Smooth muscle cell (in vitro differentiated cells): ENCODE data around the gene ABI3BP. TPM values are rescaled to one million over a fixed set of nuclear protein-coding genes. Genes with fewer than 3 reads are reported as not detected.

Experiments used
- DNase-seq: peaks from one replicate; lab custom pipeline; 2025; ENCODE audit not compliant: unreplicated experiment; lab: John Stamatoyannopoulos, UW
- H2AFZ ChIP-seq: fragments of 200-600 bp; sonication (generic); 2 replicates; pipeline ENCODE4 v1.6.0; 2016; ENCODE audit warnings: antibody characterized with exemption, low read depth, mild to moderate bottlenecking
- H3F3A ChIP-seq: fragments of 200-600 bp; sonication (generic); 2 replicates; pipeline ENCODE4 v1.6.0; 2017; ENCODE audit warnings: antibody characterized with exemption, low read depth
- H3K27ac ChIP-seq: fragments of 200-600 bp; sonication (generic); 2 replicates; pipeline ENCODE4 v1.5.1; 2016; ENCODE audit warnings: low read depth, mild to moderate bottlenecking
- H3K27me3 ChIP-seq: fragments of 200-600 bp; sonication (generic); 2 replicates; pipeline ENCODE4 v1.6.1; 2016; ENCODE audit warnings: low read depth, mild to moderate bottlenecking
- H3K36me3 ChIP-seq: fragments of 200-600 bp; sonication (generic); 2 replicates; pipeline ENCODE4 v1.5.1; 2016; ENCODE audit warnings: low read depth
- H3K4me1 ChIP-seq: fragments of 200-600 bp; sonication (generic); 2 replicates; pipeline ENCODE4 v1.5.1; 2016; ENCODE audit warnings: low read depth
- H3K4me2 ChIP-seq: fragments of 200-600 bp; sonication (generic); 2 replicates; pipeline ENCODE4 v1.6.0; 2016; ENCODE audit warnings: mild to moderate bottlenecking
- H3K4me3 ChIP-seq: fragments of 200-600 bp; sonication (generic); 2 replicates; pipeline ENCODE4 v1.5.1; 2016; ENCODE audit warnings: mild to moderate bottlenecking
- H3K79me2 ChIP-seq: fragments of 200-600 bp; sonication (generic); 2 replicates; pipeline ENCODE4 v1.6.0; 2016; ENCODE audit warnings: low read depth, mild to moderate bottlenecking
- H3K9ac ChIP-seq: fragments of 200-600 bp; sonication (generic); 2 replicates; pipeline ENCODE4 v1.6.0; 2016; ENCODE audit warnings: low read depth
- H3K9me3 ChIP-seq: fragments of 200-600 bp; sonication (generic); replicated peaks from 2 replicates; pipeline ENCODE4 v1.5.1; 2016; ENCODE audit warnings: low read depth
- H4K20me1 ChIP-seq: fragments of 200-600 bp; sonication (generic); 2 replicates; pipeline ENCODE4 v1.6.0; 2016; ENCODE audit warnings: low read depth
- CTCF ChIP-seq: fragments of 200-600 bp; sonication (generic); IDR thresholded peaks from 2 replicates; pipeline ENCODE4 v1.5.1; 2017; ENCODE audit warnings: borderline replicate concordance, mild to moderate bottlenecking, antibody characterized with exemption; ENCODE audit not compliant: insufficient read depth, poor library complexity, severe bottlenecking
- WGBS: methylation state at CpG from one replicate; pipeline ENCODE4 v1.1.7; 2016; ENCODE audit warnings: low lambda C conversion rate; 5-methylcytosine and 5-hydroxymethylcytosine counted together
- polyA plus RNA-seq: library from polyadenylated mRNA; unstranded; fragments of >200 nt; fragmentation: Nextera tagmentation; extraction: Ambion mirVana; gene quantifications from 2 replicates; pipeline ENCODE4 v1.2.1, GENCODE V29; 2016
- total RNA-seq: library from RNA; depleted of rRNA; stranded (reverse); fragments of >200 nt; gene quantifications from 2 replicates; pipeline ENCODE4 v1.2.3, GENCODE V29; 2014

The ABI3BP gene
- total and polyA plus RNA-seq, 2 experiments from 2014 or later: 0.47 to 0.58 TPM

- H3K27ac ChIP-seq: no peak overlapping the region
- WGBS: 82% methylated on average over 2 of the region's 2 CpGs
These were observed 17.5 kb downstream of the ABI3BP start for GRCh38 chr3:100975714-100976113.

GRCh38 chr3:100973594-100973993, 19.6 kb downstream of the ABI3BP start:
- Histone ChIP-seq H3K4me1 (no peaks in the 10 kb centered on the region), H4K20me1 (no peaks in the 10 kb centered on the region), H3F3A (no peaks in the 10 kb centered on the region), H3K4me2 (no peak overlapping the region), H2AFZ (no peak overlapping the region), H3K9ac (no peak overlapping the region), H3K36me3 (no peaks in the 10 kb centered on the region), H3K27ac (no peak overlapping the region), H3K4me3 (no peak overlapping the region), H3K79me2 (no peaks in the 10 kb centered on the region), H3K9me3 (no peaks in the 10 kb centered on the region), H3K27me3 (no peaks in the 10 kb centered on the region)
- WGBS: 93% methylated on average over 4 of the region's 4 CpGs
- TF ChIP-seq CTCF: no peak
- no peak for DNase-seq

More at GRCh38 chr3:100975714-100976113, 17.5 kb downstream of the ABI3BP start:
- H2AFZ ChIP-seq: no peak overlapping the region
- no peak overlapping the region for H3K4me2 ChIP-seq
- DNase-seq: no peak
- no peaks in the 10 kb centered on the region for H3K27me3 ChIP-seq
- H4K20me1 ChIP-seq: no peaks in the 10 kb centered on the region
- no peak overlapping the region for H3K9ac ChIP-seq
- no peaks in the 10 kb centered on the region for H3K9me3 ChIP-seq
- H3K79me2 ChIP-seq: no peaks in the 10 kb centered on the region
- H3K4me3 ChIP-seq: no peak overlapping the region
- TF ChIP-seq CTCF: no peak
- no peaks in the 10 kb centered on the region for H3F3A ChIP-seq
- H3K4me1 ChIP-seq: no peaks in the 10 kb centered on the region
- no peaks in the 10 kb centered on the region for H3K36me3 ChIP-seq

- 71% methylated on average over 1 of the region's 1 CpG for WGBS
- Histone ChIP-seq H3F3A (no peaks in the 10 kb centered on the region), H3K9me3 (no peaks in the 10 kb centered on the region), H2AFZ (no peak overlapping the region), H3K4me3 (no peak overlapping the region), H3K36me3 (no peaks in the 10 kb centered on the region), H3K4me1 (no peaks in the 10 kb centered on the region), H3K27me3 (no peaks in the 10 kb centered on the region), H3K27ac (no peak overlapping the region), H3K79me2 (no peaks in the 10 kb centered on the region), H4K20me1 (no peaks in the 10 kb centered on the region), H3K4me2 (no peak overlapping the region), H3K9ac (no peak overlapping the region)
- TF ChIP-seq CTCF: no peak
- DNase-seq: no peak
These were observed 20.4 kb downstream of the ABI3BP start for GRCh38 chr3:100972867-100973266.

- Histone ChIP-seq H3K9ac (no peak overlapping the region), H3K4me2 (no peak overlapping the region), H4K20me1 (no peaks in the 10 kb centered on the region), H3K4me1 (no peaks in the 10 kb centered on the region), H3K79me2 (no peaks in the 10 kb centered on the region), H3K4me3 (no peak overlapping the region), H3F3A (no peaks in the 10 kb centered on the region), H3K27me3 (no peaks in the 10 kb centered on the region), H3K9me3 (no peaks in the 10 kb centered on the region), H2AFZ (no peak overlapping the region), H3K36me3 (no peaks in the 10 kb centered on the region), H3K27ac (no peak overlapping the region)
- 86% methylated on average over 2 of the region's 2 CpGs for whole genome bisulfite sequencing
- no peak for TF ChIP-seq CTCF
- no peak for DNase-seq
These were observed 20.8 kb downstream of the ABI3BP start for GRCh38 chr3:100972301-100972844.
